HG03025 (cell line): ENCODE results near the gene MYO15B.
"Not testable (repeated sequence)": the region's sequence is repeated elsewhere in the genome, so short reads cannot be mapped to it uniquely, and the experiment has no call there.

Experiments used
- ATAC-seq: cut with Tn5 transposase; IDR thresholded peaks from one replicate; pipeline ENCODE4 v1.9.1; 2021; ENCODE audit warnings: mild to moderate bottlenecking, moderate library complexity; ENCODE audit not compliant: unreplicated experiment, low FRiP score

The MYO15B gene

GRCh38 chr17:75574404-75575036, 13.1 kb upstream of the MYO15B start:
- ATAC-seq: no peak

- no peak for ATAC-seq
Measured at GRCh38 chr17:75575197-75575596, 12.4 kb upstream of the MYO15B start.

- no peak for ATAC-seq
Measured at GRCh38 chr17:75575728-75576127, 11.9 kb upstream of the MYO15B start.

DNA sequence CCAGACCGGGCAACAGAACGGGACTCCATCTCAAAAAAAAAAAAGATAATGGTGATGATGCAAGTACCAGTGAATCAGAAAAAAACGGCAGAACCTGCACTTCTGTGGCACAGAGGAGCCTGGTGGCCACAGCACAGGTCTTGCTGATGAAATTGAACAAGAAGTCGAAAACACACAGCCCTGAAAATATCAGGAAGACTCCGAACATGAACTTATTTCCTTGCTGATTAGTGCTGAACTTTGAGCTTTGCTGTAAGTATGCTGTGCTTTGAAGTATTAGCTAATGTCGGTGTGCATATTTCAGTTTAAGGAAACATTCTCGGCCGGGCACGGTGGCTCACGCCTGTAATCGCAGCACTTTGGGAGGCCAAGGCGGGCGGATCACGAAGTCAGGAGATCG, 10.9 kb upstream of the MYO15B start:
- no peak for ATAC-seq

- ATAC-seq: not testable (repeated sequence)
Measured at GRCh38 chr17:75581121-75581725, 6.4 kb upstream of the MYO15B start.

- ATAC-seq: not testable (repeated sequence)
Measured at GRCh38 chr17:75583197-75583596, 4.4 kb upstream of the MYO15B start.

DNA sequence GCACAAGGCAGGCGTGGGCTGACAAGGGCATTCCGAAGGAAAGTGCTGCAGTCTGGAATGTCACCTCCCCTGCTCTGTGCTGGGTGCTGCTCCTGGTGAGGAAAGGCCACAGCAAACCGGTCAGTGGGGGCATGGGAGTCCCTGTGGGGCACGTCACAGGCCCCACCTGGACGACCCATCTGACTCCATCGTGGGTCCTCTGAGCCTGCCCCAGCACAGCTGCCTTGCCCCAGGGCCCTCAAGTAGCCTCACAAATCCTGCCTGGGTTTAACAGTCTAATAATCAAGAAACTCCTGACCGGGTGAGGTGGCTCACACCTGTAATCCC, 2.8 kb upstream of the MYO15B start:
- ATAC-seq: no peak

- no peak for ATAC-seq
Measured at GRCh38 chr17:75588596-75589011, 1.0 kb downstream of the MYO15B start.

- ATAC-seq: peak; percentile 60
Measured at GRCh38 chr17:75589012-75589918, 1.7 kb downstream of the MYO15B start.

GRCh38 chr17:75589919-75590303, 2.3 kb downstream of the MYO15B start:
- no peak for ATAC-seq

GRCh38 chr17:75590314-75590761, 2.7 kb downstream of the MYO15B start:
- no peak for ATAC-seq

GRCh38 chr17:75590849-75591721, 3.5 kb downstream of the MYO15B start:
- ATAC-seq: no peak

GRCh38 chr17:75591722-75592302, 4.2 kb downstream of the MYO15B start:
- ATAC-seq: no peak

DNA sequence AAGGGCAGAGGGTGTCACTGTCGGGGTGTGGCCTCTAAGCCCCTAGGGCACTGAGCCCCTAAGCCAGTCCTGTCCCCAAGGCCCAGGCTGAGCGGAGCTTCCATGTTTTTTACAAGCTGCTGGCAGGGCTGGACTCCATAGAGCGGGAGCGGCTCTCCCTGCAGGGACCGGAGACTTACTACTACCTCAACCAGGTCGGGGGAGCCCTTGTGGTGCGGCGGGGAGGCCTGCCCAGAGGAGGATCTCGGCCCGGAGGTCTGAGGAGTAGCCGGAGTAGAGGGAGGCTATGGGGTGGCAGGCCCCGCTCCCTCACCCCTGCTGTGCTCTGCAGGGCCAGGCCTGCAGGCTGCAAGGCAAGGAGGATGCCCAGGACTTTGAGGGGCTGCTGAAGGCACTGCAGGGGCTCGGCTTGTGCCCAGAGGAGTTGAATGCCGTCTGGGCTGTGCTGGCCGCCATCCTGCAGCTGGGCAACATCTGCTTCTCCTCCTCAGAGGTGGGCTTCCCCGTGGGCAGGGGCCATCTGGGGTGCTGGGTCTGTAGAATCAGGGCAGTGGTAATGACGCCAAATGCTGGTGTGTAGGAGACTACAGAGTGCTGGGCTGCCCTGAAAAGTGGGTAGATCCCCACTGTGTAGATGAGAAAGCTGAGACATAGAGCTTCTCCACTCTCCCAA, 4.9 kb downstream of the MYO15B start:
- no peak for ATAC-seq

DNA sequence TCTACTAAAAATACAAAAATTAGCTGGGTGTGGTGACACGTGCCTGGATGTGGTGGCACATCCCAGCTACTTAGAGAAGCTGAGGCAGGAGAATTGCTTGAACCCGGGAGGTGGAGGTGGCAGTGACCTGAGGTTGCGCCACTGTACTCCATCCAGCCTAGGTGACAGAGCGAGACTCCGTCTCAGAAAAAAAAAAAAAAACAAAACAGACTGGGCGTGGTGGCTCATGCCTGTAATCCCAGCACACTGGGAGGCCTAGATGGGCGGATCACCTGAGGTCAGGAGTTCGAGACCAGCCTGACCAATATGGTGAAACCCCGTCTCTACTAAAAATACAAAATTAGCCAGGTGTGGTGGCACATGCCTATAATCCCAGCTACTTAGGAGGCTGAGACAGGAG, 5.8 kb downstream of the MYO15B start:
- ATAC-seq: not testable (repeated sequence)

DNA sequence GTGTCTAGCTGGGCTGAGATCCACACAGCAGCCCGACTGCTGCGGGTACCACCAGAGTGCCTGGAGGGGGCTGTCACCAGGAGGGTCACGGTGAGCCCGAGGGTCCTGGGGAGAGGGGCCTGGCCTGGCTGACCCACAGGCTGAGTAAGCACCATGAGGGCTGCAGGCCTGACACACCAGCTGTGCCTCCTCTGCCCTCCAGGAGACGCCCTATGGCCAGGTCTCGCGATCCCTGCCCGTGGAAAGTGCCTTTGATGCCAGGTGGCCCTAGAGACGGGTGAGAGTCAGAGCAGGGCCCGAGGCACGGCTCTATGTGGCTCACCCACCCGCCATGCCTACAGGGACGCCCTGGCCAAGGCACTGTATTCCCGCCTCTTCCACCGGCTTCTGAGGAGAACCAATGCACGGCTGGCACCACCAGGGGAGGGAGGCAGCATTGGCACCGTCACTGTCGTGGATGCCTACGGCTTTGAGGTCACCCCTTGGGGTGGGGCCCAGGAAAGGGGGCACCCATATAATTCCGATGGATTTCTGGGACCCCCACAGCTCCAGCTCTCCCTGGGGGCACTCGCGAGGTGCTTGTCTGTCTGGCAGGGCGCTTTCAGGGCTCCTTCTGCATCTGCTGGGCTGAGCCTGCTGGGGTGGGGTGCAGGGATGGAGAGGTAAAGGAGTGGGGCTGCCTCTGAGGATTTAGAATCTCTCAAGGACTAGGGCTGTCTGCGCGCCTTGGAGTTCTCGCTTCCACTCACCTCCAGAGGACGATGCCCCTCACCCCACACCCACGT, 7.1 kb downstream of the MYO15B start:
- ATAC-seq: no peak

DNA sequence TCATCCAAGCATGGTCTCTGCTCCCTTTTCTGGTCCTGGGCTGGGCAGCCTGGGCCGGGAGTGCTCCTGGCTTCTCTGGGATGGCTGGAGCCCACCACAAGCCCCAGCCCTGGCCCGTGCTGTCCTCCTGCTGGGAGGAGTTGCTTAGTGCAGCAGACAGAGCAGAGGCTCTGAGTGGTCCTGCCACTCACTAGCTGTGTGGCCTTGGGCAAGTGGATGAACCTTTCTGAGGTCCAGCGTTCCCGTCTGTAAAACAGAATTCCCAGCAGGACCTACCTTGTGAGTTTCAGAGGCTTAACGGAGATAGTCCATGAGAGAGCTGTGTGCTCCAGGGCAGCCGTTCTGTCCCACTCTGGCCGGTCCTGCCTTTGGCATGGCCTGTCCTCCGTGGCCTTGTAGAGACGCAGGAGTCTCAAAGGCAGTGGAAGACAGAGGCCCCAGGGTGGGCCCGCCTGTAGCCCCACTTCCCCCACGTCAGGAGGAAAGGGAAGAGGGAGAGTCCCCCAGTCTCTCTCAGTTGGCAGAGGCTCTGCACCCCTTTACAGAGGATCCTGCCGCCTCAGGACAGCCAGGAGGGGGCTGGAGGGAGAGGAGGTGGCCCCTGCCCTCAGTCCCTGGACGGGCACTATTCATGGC, 7.8 kb downstream of the MYO15B start:
- ATAC-seq: no peak

- no peak for ATAC-seq
Measured at GRCh38 chr17:75595920-75596313, 8.3 kb downstream of the MYO15B start.
